NCI-H748 (cell line): ENCODE data around the gene RNF13.
A peak's percentile ranks its signal among the peaks of the same experiment; 100 is the strongest.
"Not testable (repeated sequence)": the region's sequence is repeated elsewhere in the genome, so short reads cannot be mapped to it uniquely, and the experiment has no call there.

ENCODE experiments used
- DNase-seq: peaks from one replicate; lab custom pipeline; 2025; ENCODE audit not compliant: unreplicated experiment; lab: John Stamatoyannopoulos, UW

RNF13 gene

GRCh38 chr3:149838491-149838890, 25.5 kb downstream of the RNF13 start:
- not testable (repeated sequence) for DNase-seq

- not testable (repeated sequence) for DNase-seq
Observed at GRCh38 chr3:149839469-149839868, 26.5 kb downstream of the RNF13 start.

- DNase-seq: no peak
Observed at GRCh38 chr3:149839896-149840295, 26.9 kb downstream of the RNF13 start.

GRCh38 chr3:149843502-149843901, 30.5 kb downstream of the RNF13 start:
- DNase-seq: no peak

- DNase-seq: no peak
Observed at GRCh38 chr3:149844091-149844490, 31.1 kb downstream of the RNF13 start.

- DNase-seq: no peak
Observed at GRCh38 chr3:149845570-149846244, 32.7 kb downstream of the RNF13 start.

- no peak for DNase-seq
Observed at GRCh38 chr3:149848238-149848637, 35.2 kb downstream of the RNF13 start.

GRCh38 chr3:149848688-149849087, 35.7 kb downstream of the RNF13 start:
- DNase-seq: no peak

- no peak for DNase-seq
Observed at GRCh38 chr3:149850787-149851584, 38.0 kb downstream of the RNF13 start.

GRCh38 chr3:149858911-149859310, 45.9 kb downstream of the RNF13 start:
- DNase-seq: no peak

GRCh38 chr3:149860881-149861280, 47.9 kb downstream of the RNF13 start:
- no peak for DNase-seq

GRCh38 chr3:149867563-149867962, 54.5 kb downstream of the RNF13 start:
- DNase-seq: no peak

GRCh38 chr3:149871855-149872254, 58.8 kb downstream of the RNF13 start:
- DNase-seq: no peak

- no peak for DNase-seq
Observed at GRCh38 chr3:149872589-149872988, 59.6 kb downstream of the RNF13 start.

- no peak for DNase-seq
Observed at GRCh38 chr3:149877668-149878067, 64.7 kb downstream of the RNF13 start.

GRCh38 chr3:149879872-149880271, 66.9 kb downstream of the RNF13 start:
- DNase-seq: peak; percentile 25

GRCh38 chr3:149881879-149882278, 68.9 kb downstream of the RNF13 start:
- DNase-seq: no peak

- DNase-seq: no peak
Observed at GRCh38 chr3:149883134-149883533, 70.1 kb downstream of the RNF13 start.

GRCh38 chr3:149883860-149884259, 70.8 kb downstream of the RNF13 start:
- not testable (repeated sequence) for DNase-seq

GRCh38 chr3:149884848-149885247, 71.8 kb downstream of the RNF13 start:
- not testable (repeated sequence) for DNase-seq

GRCh38 chr3:149886957-149887356, 73.9 kb downstream of the RNF13 start:
- DNase-seq: no peak

- no peak for DNase-seq
Observed at GRCh38 chr3:149891621-149892020, 78.6 kb downstream of the RNF13 start.
